ENCODE measurements around the gene IRX4.

The IRX4 gene

DNA sequence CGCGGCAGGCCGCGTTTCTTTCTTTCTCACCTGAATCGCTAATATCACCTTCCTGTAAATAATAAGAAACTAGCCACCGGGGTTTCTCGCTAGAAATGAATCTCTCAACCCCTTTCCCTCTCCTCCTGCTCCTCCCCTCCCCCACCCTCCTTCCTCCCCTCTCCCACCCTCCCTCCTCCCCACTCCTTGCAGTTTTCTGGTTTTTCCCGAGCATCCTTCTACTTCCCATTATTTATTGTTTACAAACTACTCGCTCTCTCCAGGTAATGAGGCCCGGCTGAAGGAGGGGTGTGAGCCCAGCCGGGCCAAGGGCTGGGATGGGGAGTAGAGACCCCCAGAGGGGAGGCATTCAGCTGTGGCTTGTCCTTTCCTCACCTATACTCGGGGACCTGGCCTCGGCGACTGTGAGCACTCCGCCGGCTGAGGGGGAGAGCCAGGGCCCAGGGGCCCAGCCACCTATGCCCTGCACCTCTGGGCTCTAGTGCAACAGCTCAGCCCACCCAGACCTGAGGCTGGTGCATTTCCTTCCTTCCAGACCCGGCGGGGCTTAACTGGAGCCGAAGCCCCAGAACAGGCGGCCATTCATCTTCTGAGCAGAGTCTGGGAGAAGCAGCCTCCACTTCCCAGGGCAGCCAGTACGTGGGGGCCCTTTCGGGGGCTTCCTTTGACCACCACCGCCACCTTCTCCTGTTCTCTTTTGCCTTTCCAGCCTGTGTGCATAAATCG is 2.1 kb upstream of the IRX4 start:
- no peak overlapping the region for H3K27ac ChIP-seq
- no peak for DNase-seq (ENCODE audit: low read depth, low spot score)
- H3K4me3 ChIP-seq, result no peak overlapping the region
- H3K36me3 ChIP-seq (ENCODE audit: insufficient read depth, low read length), result no peaks in the 10 kb centered on the region
- no peaks in the 10 kb centered on the region for H3K9me3 ChIP-seq (ENCODE audit: low read depth, low read length)
- no peak overlapping the region for H3K9ac ChIP-seq (ENCODE audit: insufficient read length)
- TF ChIP-seq FOXP2 (optimal IDR thresholded peaks at IDR 0.05; ENCODE audit: control extremely low read depth, extremely low read length, insufficient read depth) (no peak), POLR2AphosphoS5 (IDR thresholded peaks at IDR 0.05; ENCODE audit: borderline replicate concordance, low read depth, low read length) (no peak), EZH2 (IDR thresholded peaks at IDR 0.05) (no peak)

- no peaks in the 10 kb centered on the region for H3K9me3 ChIP-seq (ENCODE audit: low read depth, low read length)
- TF ChIP-seq EZH2 (IDR thresholded peaks at IDR 0.05) (peak; percentile 78), POLR2AphosphoS5 (IDR thresholded peaks at IDR 0.05; ENCODE audit: borderline replicate concordance, low read depth, low read length) (no peak)
These were observed 1.4 kb upstream of the IRX4 start for GRCh38 chr5:1883925-1884677.

GRCh38 chr5:1883120-1883924 is 597 bp upstream of the IRX4 start:
- Histone ChIP-seq H3K9me3 (ENCODE audit: low read depth, low read length) (no peaks in the 10 kb centered on the region), H3K27ac (no peak overlapping the region), H3K9ac (ENCODE audit: insufficient read length) (no peak overlapping the region), H3K36me3 (ENCODE audit: insufficient read depth, low read length) (no peaks in the 10 kb centered on the region), H3K4me3 (no peak overlapping the region)
- no peak for DNase-seq (ENCODE audit: low read depth, low spot score)
- no peak for TF ChIP-seq FOXP2 (optimal IDR thresholded peaks at IDR 0.05; ENCODE audit: control extremely low read depth, extremely low read length, insufficient read depth)
- no peak for TF ChIP-seq POLR2AphosphoS5 (IDR thresholded peaks at IDR 0.05; ENCODE audit: borderline replicate concordance, low read depth, low read length)
- no peak for TF ChIP-seq EZH2 (IDR thresholded peaks at IDR 0.05)

More at GRCh38 chr5:1883925-1884677, 1.4 kb upstream of the IRX4 start:
- Histone ChIP-seq H3K27ac (no peak overlapping the region), H3K36me3 (ENCODE audit: insufficient read depth, low read length) (no peaks in the 10 kb centered on the region), H3K4me3 (no peak overlapping the region), H3K9ac (ENCODE audit: insufficient read length) (no peak overlapping the region)
- no peak for DNase-seq (ENCODE audit: low read depth, low spot score)

GRCh38 chr5:1881731-1882336 is 891 bp downstream of the IRX4 start:
- Histone ChIP-seq H3K36me3 (ENCODE audit: insufficient read depth, low read length) (no peaks in the 10 kb centered on the region), H3K9ac (ENCODE audit: insufficient read length) (no peak overlapping the region), H3K27ac (no peak overlapping the region), H3K4me3 (no peak overlapping the region), H3K9me3 (ENCODE audit: low read depth, low read length) (no peaks in the 10 kb centered on the region)
- no peak for DNase-seq (ENCODE audit: low read depth, low spot score)
- no peak for TF ChIP-seq EZH2 (IDR thresholded peaks at IDR 0.05)
- no peak for TF ChIP-seq POLR2AphosphoS5 (IDR thresholded peaks at IDR 0.05; ENCODE audit: borderline replicate concordance, low read depth, low read length)
- no peak for TF ChIP-seq FOXP2 (optimal IDR thresholded peaks at IDR 0.05; ENCODE audit: control extremely low read depth, extremely low read length, insufficient read depth)

DNA sequence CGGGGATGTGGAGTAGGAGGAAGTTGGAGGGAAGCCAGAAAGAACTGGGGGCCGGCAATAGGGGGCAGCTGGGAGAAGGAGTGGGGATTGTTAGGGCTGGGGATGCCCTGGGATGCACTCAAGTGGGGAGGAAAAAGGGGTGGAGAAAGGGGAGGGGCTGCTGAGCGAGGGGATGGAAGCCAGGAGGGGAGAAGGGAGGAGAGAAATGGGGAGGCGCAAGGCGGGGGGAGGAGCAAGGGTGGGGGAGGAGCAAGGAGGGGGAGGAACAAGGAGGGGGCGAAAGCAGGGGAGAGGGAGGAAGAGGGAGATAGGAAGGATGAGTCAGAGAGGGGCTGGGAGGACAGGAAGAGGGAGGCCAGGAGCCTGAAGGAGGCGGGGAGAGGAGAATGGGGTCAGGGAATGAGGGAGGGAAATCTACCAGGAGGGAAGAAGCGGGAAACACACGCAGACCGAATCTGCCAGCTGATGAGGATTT is 1.6 kb downstream of the IRX4 start:
- Histone ChIP-seq H3K9me3 (ENCODE audit: low read depth, low read length) (no peaks in the 10 kb centered on the region), H3K4me3 (no peak overlapping the region), H3K36me3 (ENCODE audit: insufficient read depth, low read length) (no peaks in the 10 kb centered on the region), H3K27ac (no peak overlapping the region), H3K9ac (ENCODE audit: insufficient read length) (no peak overlapping the region)
- no peak for DNase-seq (ENCODE audit: low read depth, low spot score)
- TF ChIP-seq FOXP2 (optimal IDR thresholded peaks at IDR 0.05; ENCODE audit: control extremely low read depth, extremely low read length, insufficient read depth) (no peak), POLR2AphosphoS5 (IDR thresholded peaks at IDR 0.05; ENCODE audit: borderline replicate concordance, low read depth, low read length) (no peak), EZH2 (IDR thresholded peaks at IDR 0.05) (no peak)

DNA sequence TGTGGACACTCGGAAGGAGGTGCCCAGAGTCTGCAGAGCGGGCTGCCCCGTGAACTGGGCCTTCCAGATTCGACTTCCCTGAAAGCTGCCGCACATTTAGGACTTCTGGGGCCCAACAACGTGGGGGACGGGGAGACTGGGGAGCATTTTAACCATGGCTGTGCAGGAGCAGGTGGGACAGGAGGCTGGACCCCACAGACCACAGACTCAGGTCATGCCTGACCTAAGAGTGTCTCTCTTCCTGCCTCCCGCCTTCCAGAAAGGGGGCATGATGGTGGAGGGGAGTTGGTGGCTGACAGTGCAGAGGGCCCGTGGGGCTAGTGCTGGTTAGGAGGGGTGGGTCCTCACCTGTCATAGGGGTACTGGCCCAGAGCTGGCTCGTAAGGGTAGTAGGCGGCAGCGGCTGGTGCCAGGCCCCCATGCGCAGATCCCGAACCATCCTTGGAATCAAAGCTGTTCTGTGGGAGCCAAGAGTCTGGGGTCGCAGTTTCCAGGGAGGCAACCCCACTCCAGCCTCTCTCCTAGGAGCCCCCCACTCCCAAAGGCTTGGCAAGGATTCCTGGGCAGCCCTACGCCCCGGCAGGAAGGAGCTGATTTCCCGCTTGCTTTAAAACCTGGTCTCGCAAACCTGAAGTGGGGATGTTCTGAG is 2.2 kb downstream of the IRX4 start:
- TF ChIP-seq EZH2 (IDR thresholded peaks at IDR 0.05), result no peak
- Histone ChIP-seq H3K9ac (ENCODE audit: insufficient read length) (no peak overlapping the region), H3K4me3 (no peak overlapping the region), H3K9me3 (ENCODE audit: low read depth, low read length) (no peaks in the 10 kb centered on the region), H3K27ac (no peak overlapping the region), H3K36me3 (ENCODE audit: insufficient read depth, low read length) (no peaks in the 10 kb centered on the region)
- no peak for DNase-seq (ENCODE audit: low read depth, low spot score)

GRCh38 chr5:1879292-1880263 is 3.1 kb downstream of the IRX4 start:
- TF ChIP-seq POLR2AphosphoS5 (IDR thresholded peaks at IDR 0.05; ENCODE audit: borderline replicate concordance, low read depth, low read length), result no peak
- TF ChIP-seq FOXP2 (optimal IDR thresholded peaks at IDR 0.05; ENCODE audit: control extremely low read depth, extremely low read length, insufficient read depth), result no peak
- no peak for TF ChIP-seq EZH2 (IDR thresholded peaks at IDR 0.05)
- DNase-seq (ENCODE audit: low read depth, low spot score), result no peak

More at GRCh38 chr5:1879292-1880263, 3.1 kb downstream of the IRX4 start:
- Histone ChIP-seq H3K9me3 (ENCODE audit: low read depth, low read length) (no peaks in the 10 kb centered on the region), H3K36me3 (ENCODE audit: insufficient read depth, low read length) (no peaks in the 10 kb centered on the region), H3K9ac (ENCODE audit: insufficient read length) (no peak overlapping the region), H3K27ac (no peak overlapping the region), H3K4me3 (no peak overlapping the region)
